Fibroblast of the aortic adventitia (primary cell): ENCODE results near the gene NDUFB4. TPM values are rescaled to one million over a fixed set of nuclear protein-coding genes. Genes with fewer than 3 reads are reported as not detected.
"Not testable (repeated sequence)": the region's sequence is repeated elsewhere in the genome, so short reads cannot be mapped to it uniquely, and the experiment has no call there.

ENCODE experiments used
- DNase-seq: peaks from one replicate; pipeline ENCODE4 v3.0.0-alpha.2; 2010; ENCODE audit warnings: low read depth
- H3K4me3 ChIP-seq: 2 replicates; pipeline ENCODE4 v1.5.1; 2011; ENCODE audit warnings: low read depth, mild to moderate bottlenecking, control low read depth, low read length, moderate library complexity
- CTCF ChIP-seq: IDR thresholded peaks from 2 replicates; pipeline ENCODE4 v1.5.1; 2011; ENCODE audit warnings: mild to moderate bottlenecking, low read length, control low read depth, inconsistent platforms; ENCODE audit not compliant: insufficient read depth
- total RNA-seq: library from RNA; depleted of rRNA; stranded (reverse); fragments of >200 nt; gene quantifications from 2 replicates; pipeline ENCODE4 v1.2.3, GENCODE V29; 2012; ENCODE audit warnings: low replicate concordance

NDUFB4 gene
- total RNA-seq, 1 donor = 64.1 TPM

GRCh38 chr3:120604382-120604781, 8.2 kb downstream of the NDUFB4 start:
- TF ChIP-seq CTCF = no peak
- no peak for DNase-seq

GRCh38 chr3:120604784-120605183, 8.6 kb downstream of the NDUFB4 start:
- TF ChIP-seq CTCF = no peak
- no peak for DNase-seq
- H3K4me3 ChIP-seq = no peak overlapping the region

More at GRCh38 chr3:120604382-120604781, 8.2 kb downstream of the NDUFB4 start:
- no peak overlapping the region for H3K4me3 ChIP-seq

GRCh38 chr3:120608506-120608905, 12.4 kb downstream of the NDUFB4 start:
- no peak for DNase-seq
- no peak overlapping the region for H3K4me3 ChIP-seq
- no peak for TF ChIP-seq CTCF

GRCh38 chr3:120614765-120615164, 18.6 kb downstream of the NDUFB4 start:
- no peak for TF ChIP-seq CTCF
- no peak for DNase-seq
- no peak overlapping the region for H3K4me3 ChIP-seq

- no peak overlapping the region for H3K4me3 ChIP-seq
- no peak for TF ChIP-seq CTCF
- peak; percentile 44 for DNase-seq
These were observed 19.9 kb downstream of the NDUFB4 start for GRCh38 chr3:120615847-120616609.

GRCh38 chr3:120616745-120617144, 20.6 kb downstream of the NDUFB4 start:
- not testable (repeated sequence) for H3K4me3 ChIP-seq, DNase-seq

GRCh38 chr3:120622457-120622856, 26.3 kb downstream of the NDUFB4 start:
- no peak for TF ChIP-seq CTCF
- DNase-seq = no peak
- no peak overlapping the region for H3K4me3 ChIP-seq
